Skeletal muscle tissue (tissue), 4 donors: ENCODE measurements around the gene RNASE7. TPM values are rescaled to one million over a fixed set of nuclear protein-coding genes. Genes with fewer than 3 reads are reported as not detected.

Source experiments
- H3K27ac ChIP-seq: one replicate; pipeline ENCODE4 v1.7.0; 2013; ENCODE audit warnings: mild to moderate bottlenecking, low read depth, low read length, inconsistent platforms
- H3K27me3 ChIP-seq, 3 donors: one replicate each; pipeline ENCODE4 v1.7.0; 2013; ENCODE audit warnings: low read length in 3 of 3; ENCODE audit not compliant: control insufficient read depth in 3 of 3, insufficient read depth in 3 of 3
- H3K36me3 ChIP-seq, 3 donors: one replicate each; pipeline ENCODE4 v1.7.0; 2013; ENCODE audit warnings: low read length in 3 of 3; ENCODE audit not compliant: control insufficient read depth in 3 of 3, insufficient read depth in 3 of 3
- H3K4me1 ChIP-seq, 3 donors: one replicate each; pipeline ENCODE4 v1.7.0; 2013; ENCODE audit warnings: low read length in 3 of 3, mild to moderate bottlenecking in 3 of 3; ENCODE audit not compliant: control insufficient read depth in 3 of 3, insufficient read depth in 3 of 3
- H3K4me3 ChIP-seq, 3 donors: one replicate each; pipeline ENCODE4 v1.7.0; 2013; ENCODE audit warnings: low read length in 3 of 3
- H3K9ac ChIP-seq, 3 donors: one replicate each; pipeline ENCODE4 v1.7.0; 2013; ENCODE audit warnings: low read length in 3 of 3, mild to moderate bottlenecking in 3 of 3, moderate library complexity in 2 of 3, low read depth in 1 of 3
- H3K9me3 ChIP-seq, 3 donors: one replicate each; pipeline ENCODE4 v1.7.0; 2013; ENCODE audit warnings: low read length in 3 of 3; ENCODE audit not compliant: control insufficient read depth in 3 of 3
- total RNA-seq: library from RNA; depleted of rRNA; stranded (reverse); fragments of >200 nt; gene quantifications from one replicate; pipeline ENCODE4 v1.2.3, GENCODE V29; 2014
- donor health status: Osteomylitis.

RNASE7 gene
- total RNA-seq, 1 donor from 2014 or later: not detected

GRCh38 chr14:21060614-21061346, 18.6 kb downstream of the RNASE7 start:
- Histone ChIP-seq H3K9me3 (no peaks in the 10 kb centered on the region), H3K9ac (no peak overlapping the region), H3K4me3 (no peak overlapping the region), H3K27me3 (no peaks in the 10 kb centered on the region), H3K36me3 (no peaks in the 10 kb centered on the region), H3K27ac (no peak overlapping the region), H3K4me1 (peaks cover 0 to 5% (median 0%) of the 10 kb centered on the region in 3 donors)

- Histone ChIP-seq H3K4me1 (peaks cover 0 to 5% (median 0%) of the 10 kb centered on the region in 3 donors), H3K27ac (no peak overlapping the region), H3K27me3 (no peaks in the 10 kb centered on the region), H3K4me3 (no peak overlapping the region), H3K9ac (no peak overlapping the region), H3K9me3 (no peaks in the 10 kb centered on the region), H3K36me3 (no peaks in the 10 kb centered on the region)
Measured at GRCh38 chr14:21061347-21061668, 19.1 kb downstream of the RNASE7 start.

GRCh38 chr14:21063479-21063878, 21.3 kb downstream of the RNASE7 start:
- no peak overlapping the region for H3K27ac ChIP-seq
- no peaks in the 10 kb centered on the region for H3K9me3 ChIP-seq
- H3K4me1 ChIP-seq: peaks cover under 1 to 7% (median 2%) of the 10 kb centered on the region in 3 donors
- no peak overlapping the region for H3K4me3 ChIP-seq
- no peaks in the 10 kb centered on the region for H3K27me3 ChIP-seq
- no peaks in the 10 kb centered on the region for H3K36me3 ChIP-seq
- no peak overlapping the region for H3K9ac ChIP-seq

GRCh38 chr14:21066882-21067502, 24.8 kb downstream of the RNASE7 start:
- Histone ChIP-seq H3K4me3 (no peak overlapping the region), H3K36me3 (no peaks in the 10 kb centered on the region), H3K9me3 (no peaks in the 10 kb centered on the region), H3K4me1 (peaks cover 20 to 29% (median 25%) of the 10 kb centered on the region in 3 donors), H3K27me3 (no peaks in the 10 kb centered on the region), H3K9ac (no peak overlapping the region), H3K27ac (no peak overlapping the region)

GRCh38 chr14:21068521-21069387, 26.6 kb downstream of the RNASE7 start:
- Histone ChIP-seq H3K4me1 (peaks cover 32 to 38% (median 33%) of the 10 kb centered on the region in 3 donors), H3K9ac (peak overlapping the region; percentile 70 to 88 (median 82)), H3K27me3 (no peaks in the 10 kb centered on the region), H3K27ac (peak overlapping the region; percentile 86), H3K4me3 (peak overlapping the region; percentile 75 to 91 (median 78)), H3K36me3 (peaks cover 3 to 8% (median 8%) of the 10 kb centered on the region in 3 donors), H3K9me3 (no peaks in the 10 kb centered on the region)

GRCh38 chr14:21069388-21070082, 27.4 kb downstream of the RNASE7 start:
- Histone ChIP-seq H3K36me3 (peaks cover 3 to 11% (median 11%) of the 10 kb centered on the region in 3 donors), H3K27ac (peak overlapping the region; percentile 86), H3K4me3 (peak overlapping the region; percentile 75 to 91 (median 78)), H3K9me3 (no peaks in the 10 kb centered on the region), H3K4me1 (peaks cover 32 to 41% (median 33%) of the 10 kb centered on the region in 3 donors), H3K27me3 (no peaks in the 10 kb centered on the region), H3K9ac (peak overlapping the region; percentile 70 to 88 (median 82))

- Histone ChIP-seq H3K9me3 (no peaks in the 10 kb centered on the region), H3K4me3 (peak within 1 kb of the TSS; percentile 90 to 94 (median 91)), H3K27me3 (no peaks in the 10 kb centered on the region), H3K9ac (peak within 1 kb of the TSS; percentile 88 to 89 (median 89)), H3K27ac (peak within 1 kb of the TSS; percentile 89), H3K36me3 (peaks cover 7 to 16% (median 14%) of the 10 kb centered on the region in 3 donors), H3K4me1 (peaks cover 32 to 41% (median 33%) of the 10 kb centered on the region in 3 donors)
Measured at GRCh38 chr14:21070083-21070609, 28.0 kb downstream of the RNASE7 start, which contains the start of gene ARHGEF40. ARHGEF40 (plus strand) TSS chr14:21070304; CDS start chr14:21070397, 93 bp downstream.

- Histone ChIP-seq H3K27ac (peak overlapping the region; percentile 89), H3K9me3 (no peaks in the 10 kb centered on the region), H3K9ac (peak overlapping the region; percentile 88 to 89 (median 89)), H3K36me3 (peaks cover 13 to 22% (median 20%) of the 10 kb centered on the region in 3 donors), H3K4me1 (peaks cover 32 to 41% (median 33%) of the 10 kb centered on the region in 3 donors), H3K4me3 (peak overlapping the region; percentile 90 to 94 (median 91)), H3K27me3 (no peaks in the 10 kb centered on the region)
Measured at GRCh38 chr14:21070610-21071224, 28.6 kb downstream of the RNASE7 start.
